A673 (cell line): ENCODE results near the gene TMEM212. TPM values are rescaled to one million over a fixed set of nuclear protein-coding genes. Genes with fewer than 3 reads are reported as not detected.

ENCODE experiments used
- BruUV-seq: library from RNA; stranded (reverse); fragments of 400-500 nt; replicated peaks from 2 replicates; lab custom pipeline; 2021; lab: Mats Ljungman, UMichigan
- CTCF ChIA-PET: fragments of 300-600 bp; sonication (Branson Sonifier 250); formaldehyde crosslinking; loops from one replicate; lab custom pipeline; 2022; ENCODE audit warnings: antibody characterized with exemption; lab: Charles Lee
- POLR2A ChIA-PET: fragments of 300-600 bp; sonication (Branson Sonifier 250); formaldehyde crosslinking; loops from one replicate; lab custom pipeline; 2022; ENCODE audit warnings: antibody characterized with exemption; ENCODE audit not compliant: low non-redundant PET; lab: Charles Lee
- DNase-seq: peaks from one replicate; pipeline ENCODE4 v3.0.0-alpha.2; 2015; ENCODE audit warnings: low spot score
- H3K27ac ChIP-seq: fragments of 200-600 bp; sonication (generic); 2 replicates; pipeline ENCODE4 v1.5.1; 2016; ENCODE audit warnings: mixed run types, low read depth, mild to moderate bottlenecking, mixed read lengths, antibody characterized with exemption, low read length; ENCODE audit not compliant: poor library complexity, severe bottlenecking
- H3K27me3 ChIP-seq: fragments of 200-600 bp; sonication (generic); replicated peaks from 2 replicates; pipeline ENCODE4 v1.6.1; 2017; ENCODE audit warnings: mixed run types, low read depth, mild to moderate bottlenecking, mixed read lengths, antibody characterized with exemption, low read length; ENCODE audit not compliant: insufficient read depth, poor library complexity
- H3K36me3 ChIP-seq: fragments of 200-600 bp; sonication (generic); 2 replicates; pipeline ENCODE4 v1.6.1; 2016; ENCODE audit warnings: mixed run types, mild to moderate bottlenecking, mixed read lengths, antibody characterized with exemption, low read length; ENCODE audit not compliant: insufficient read depth, poor library complexity, severe bottlenecking
- H3K4me1 ChIP-seq: fragments of 200-600 bp; sonication (generic); 2 replicates; pipeline ENCODE4 v1.6.1; 2017; ENCODE audit warnings: mixed run types, mild to moderate bottlenecking, mixed read lengths, antibody characterized with exemption, low read length; ENCODE audit not compliant: insufficient read depth, poor library complexity, severe bottlenecking
- H3K4me3 ChIP-seq: fragments of 200-600 bp; sonication (generic); 2 replicates; pipeline ENCODE4 v1.5.1; 2016; ENCODE audit warnings: low read depth, mixed run types, mild to moderate bottlenecking, mixed read lengths, low read length; ENCODE audit not compliant: poor library complexity, severe bottlenecking
- H3K9me3 ChIP-seq: fragments of 200-600 bp; sonication (generic); 2 replicates; pipeline ENCODE4 v1.6.1; 2016; ENCODE audit warnings: mixed run types, low read depth, mild to moderate bottlenecking, mixed read lengths, antibody characterized with exemption, low read length; ENCODE audit not compliant: poor library complexity, severe bottlenecking
- CTCF ChIP-seq: fragments of 300-800, 200-600 bp; sonication (generic); conservative IDR thresholded peaks from 2 replicates; pipeline ENCODE4 v1.5.1; 2017; ENCODE audit warnings: low read depth, mild to moderate bottlenecking, antibody characterized with exemption, low read length, moderate library complexity, mixed read lengths
- EZH2 ChIP-seq: fragments of 200-600 bp; sonication (generic); IDR thresholded peaks from 2 replicates; pipeline ENCODE4 v1.6.1; 2017; ENCODE audit warnings: borderline replicate concordance, low read depth, mild to moderate bottlenecking, mixed read lengths, antibody characterized with exemption, low read length; ENCODE audit not compliant: poor library complexity, severe bottlenecking
- intact Hi-C: fragments of 100-400 bp; cut with micrococcal nuclease; formaldehyde crosslinking; loops from one replicate; pipeline ENCODE4 v1.10.0; 2022; ENCODE audit not compliant: unreplicated experiment
- total RNA-seq: library from RNA; stranded (reverse); gene quantifications from 2 replicates; pipeline ENCODE4 v1.2.3, GENCODE V29; 2021

Gene TMEM212
- total RNA-seq, 1 experiment from 2014 or later, result not detected

GRCh38 chr3:171807806-171808205 lies 35.3 kb upstream of the TMEM212 start:
- no TSS peak for BruUV-seq
- CTCF ChIA-PET, result no interaction called here

GRCh38 chr3:171809611-171809860 lies 33.6 kb upstream of the TMEM212 start:
- CTCF ChIA-PET, result no interaction called here
- Histone ChIP-seq H3K9me3 (no peaks in the 10 kb centered on the region), H3K27me3 (no peaks in the 10 kb centered on the region), H3K4me1 (peaks cover 30% of the 10 kb centered on the region), H3K4me3 (peak overlapping the region; percentile 70), H3K27ac (peak overlapping the region; percentile 67), H3K36me3 (no peaks in the 10 kb centered on the region)
- POLR2A ChIA-PET, result interaction anchor here (0.7 kb wide), 1 partner anchor 8 kb away, joined by 4 read pairs; no protein-coding TSS in a partner anchor
- intact Hi-C loops, result no loop called here
- no TSS peak for BruUV-seq
- TF ChIP-seq EZH2 (no peak), CTCF (no peak)
- DNase-seq, result peak; percentile 43

More at GRCh38 chr3:171807806-171808205, 35.3 kb upstream of the TMEM212 start:
- Histone ChIP-seq H3K27ac (no peak overlapping the region), H3K27me3 (no peaks in the 10 kb centered on the region), H3K36me3 (no peaks in the 10 kb centered on the region), H3K4me3 (no peak overlapping the region), H3K9me3 (no peaks in the 10 kb centered on the region), H3K4me1 (peaks cover 30% of the 10 kb centered on the region)
- intact Hi-C loops, result no loop called here
- POLR2A ChIA-PET, result no interaction called here
- DNase-seq, result no peak
- TF ChIP-seq EZH2, result no peak
- TF ChIP-seq CTCF, result no peak

DNA sequence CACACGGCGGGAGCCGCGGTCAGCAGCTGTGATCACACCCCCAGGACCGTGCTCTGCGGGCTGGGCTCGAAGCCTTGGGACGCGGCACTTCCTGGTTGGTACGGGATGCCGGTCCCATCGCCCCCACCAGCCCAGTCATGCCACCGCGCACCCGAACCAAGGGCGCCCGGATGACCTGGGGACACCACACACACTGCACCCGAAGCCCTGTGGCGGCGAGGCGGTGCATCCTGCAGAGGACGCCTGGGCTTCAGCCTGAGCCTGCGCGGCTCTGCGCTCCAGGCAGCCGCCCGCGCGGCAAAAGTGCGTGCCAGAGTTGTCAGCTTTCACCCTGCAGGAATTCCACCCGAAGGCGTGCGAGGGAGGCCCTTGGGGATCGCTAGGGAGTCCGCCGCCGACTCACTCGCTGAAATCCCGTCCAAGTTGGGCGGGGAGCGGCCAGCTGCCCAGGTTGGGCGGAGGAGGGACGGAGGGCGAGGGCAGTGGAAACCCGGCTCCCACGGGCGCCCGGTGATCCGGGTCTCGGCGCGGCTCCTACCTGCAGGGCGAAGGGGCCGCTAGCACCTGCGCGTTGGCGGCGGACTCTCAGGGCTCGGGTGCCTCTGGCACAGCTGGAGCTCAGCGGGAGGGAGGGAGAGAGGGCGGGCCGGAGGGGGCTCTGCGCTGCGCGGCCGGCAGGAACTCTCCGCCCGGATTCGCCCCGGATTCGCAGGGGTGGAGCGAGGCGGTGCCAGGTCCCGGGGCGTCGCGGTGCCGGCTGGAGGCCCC lies 33.1 kb upstream of the TMEM212 start, which contains the start of gene PLD1:
TSS of gene PLD1 (minus strand) at position 623 of the 768 bp plus-strand sequence. CDS start 72,432 bp downstream, outside the sequence.
- no TSS peak for BruUV-seq
- Histone ChIP-seq H3K9me3 (no peaks in the 10 kb centered on the region), H3K27me3 (no peaks in the 10 kb centered on the region), H3K36me3 (no peaks in the 10 kb centered on the region), H3K4me3 (peak within 1 kb of the TSS; percentile 70), H3K4me1 (peaks cover 30% of the 10 kb centered on the region), H3K27ac (peak within 1 kb of the TSS; percentile 67)
- TF ChIP-seq CTCF (no peak), EZH2 (no peak)
- ChIA-PET POLR2A (interaction anchor here (0.7 kb wide), 1 partner anchor 8 kb away, joined by 4 read pairs; no protein-coding TSS in a partner anchor), CTCF (interaction anchor here (0.5 to 0.7 kb wide), 3 partner anchors 37 to 522 kb away, joined by 3 to 4 read pairs (median 3); no protein-coding TSS in a partner anchor)
- peak; percentile 81 for DNase-seq
- intact Hi-C loops, result no loop called here
